IPS DF 6.9 (cell line): Measurements from ENCODE around the gene PHKA1.
"Not testable (repeated sequence)": the region's sequence is repeated elsewhere in the genome, so short reads cannot be mapped to it uniquely, and the experiment has no call there.

Source experiments
- DNase-seq: peaks from one replicate; pipeline ENCODE4 v3.0.0-alpha.2; 2013; ENCODE audit warnings: low read depth, low spot score
- H3K27ac ChIP-seq: one replicate; pipeline ENCODE4 v1.5.1; 2013; ENCODE audit warnings: low read length, control low read depth
- H3K27me3 ChIP-seq: 2 replicates; pipeline ENCODE4 v1.6.1; 2013; ENCODE audit warnings: mild to moderate bottlenecking, low read length; ENCODE audit not compliant: control insufficient read depth, insufficient read depth
- H3K36me3 ChIP-seq: 2 replicates; pipeline ENCODE4 v1.6.1; 2013; ENCODE audit warnings: low read length; ENCODE audit not compliant: control insufficient read depth, insufficient read depth
- H3K4me1 ChIP-seq: 2 replicates; pipeline ENCODE4 v1.6.1; 2013; ENCODE audit warnings: low read length; ENCODE audit not compliant: control insufficient read depth, insufficient read depth
- H3K4me3 ChIP-seq: 2 replicates; pipeline ENCODE4 v1.5.1; 2013; ENCODE audit warnings: mild to moderate bottlenecking, low read length
- H3K9me3 ChIP-seq: 2 replicates; pipeline ENCODE4 v1.6.1; 2013; ENCODE audit warnings: low read length, inconsistent platforms; ENCODE audit not compliant: control insufficient read depth, insufficient read depth
- WGBS: extraction: QIAGEN DNeasy Blood & Tissue Kit; methylation state at CpG from one replicate; pipeline ENCODE4 v1.1.7; 2013; ENCODE audit warnings: mixed read lengths, missing lambda C conversion rate; ENCODE audit not compliant: insufficient read length, insufficient coverage; 5-methylcytosine and 5-hydroxymethylcytosine counted together

Gene PHKA1

DNA sequence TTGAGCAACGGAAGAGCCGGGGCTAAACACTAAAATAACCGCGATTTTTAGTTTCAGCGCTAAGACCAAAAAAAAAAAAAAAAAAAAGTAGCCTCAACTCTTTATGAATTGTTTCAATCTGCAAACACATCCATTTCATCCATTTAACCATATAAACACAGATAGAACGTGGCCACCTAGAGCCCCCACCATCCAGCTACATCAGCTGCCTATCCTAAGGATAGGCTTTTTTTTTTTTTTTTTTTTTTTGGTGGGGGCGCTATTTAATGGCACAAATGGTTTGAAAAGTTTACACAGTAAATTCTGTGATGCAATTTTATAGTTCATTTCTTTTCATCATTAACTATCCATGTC lies 141.0 kb downstream of the PHKA1 start:
- Histone ChIP-seq H3K36me3 (no peaks in the 10 kb centered on the region; the same call in 1 of the 2 replicates), H3K4me3 (peak overlapping the region; percentile 91; the same call in 1 of the 2 replicates), H3K9me3 (no peaks in the 10 kb centered on the region), H3K27me3 (no peaks in the 10 kb centered on the region), H3K4me1 (no peaks in the 10 kb centered on the region), H3K27ac (no peak overlapping the region)
- DNase-seq: no peak
- no CpG with 5 or more reads among the region's 7 CpGs for WGBS

- no peaks in the 10 kb centered on the region for H3K9me3 ChIP-seq
- H3K27ac ChIP-seq: no peak within 1 kb of the TSS
- no peaks in the 10 kb centered on the region for H3K4me1 ChIP-seq
- H3K4me3 ChIP-seq: peak within 1 kb of the TSS; percentile 91; the same call in 1 of the 2 replicates
- DNase-seq: peak; percentile 41
- H3K36me3 ChIP-seq: no peaks in the 10 kb centered on the region; the same call in 1 of the 2 replicates
- WGBS: no CpG with 5 or more reads among the region's 36 CpGs
- no peaks in the 10 kb centered on the region for H3K27me3 ChIP-seq
Observed at GRCh38 chrX:72572248-72573157, 141.6 kb downstream of the PHKA1 start, which contains the start of gene HDAC8. HDAC8 (minus strand) TSS chrX:72572843; CDS start chrX:72572761, 82 bp downstream.

DNA sequence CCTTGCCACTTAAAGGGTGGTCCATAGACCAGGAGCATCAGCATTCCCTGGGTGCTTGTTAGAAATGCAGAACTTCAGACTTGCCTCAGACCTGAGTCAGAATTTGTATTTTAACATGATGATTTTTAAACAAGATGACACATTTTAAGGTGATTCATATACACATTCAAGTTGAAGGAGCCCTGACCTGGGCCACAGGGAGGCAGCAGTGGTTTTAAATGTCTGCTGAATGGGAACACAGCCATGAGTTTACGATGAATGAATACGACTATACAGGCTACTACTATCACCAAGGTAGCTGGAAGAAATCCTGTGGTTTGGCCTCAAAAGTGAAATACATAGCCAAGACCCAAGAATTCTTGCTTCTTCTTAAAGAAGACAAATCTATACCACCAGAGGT lies 144.3 kb downstream of the PHKA1 start:
- no peak for DNase-seq
- Histone ChIP-seq H3K27me3 (no peaks in the 10 kb centered on the region), H3K4me3 (no peak overlapping the region), H3K9me3 (no peaks in the 10 kb centered on the region), H3K36me3 (no peaks in the 10 kb centered on the region; the same call in 1 of the 2 replicates), H3K27ac (no peak overlapping the region), H3K4me1 (no peaks in the 10 kb centered on the region)
- no CpG with 5 or more reads among the region's 2 CpGs for WGBS

- no peak overlapping the region for H3K27ac ChIP-seq
- no peaks in the 10 kb centered on the region for H3K4me1 ChIP-seq
- DNase-seq: no peak
- H3K27me3 ChIP-seq: no peaks in the 10 kb centered on the region
- no CpG with 5 or more reads among the region's 6 CpGs for WGBS
- no peak overlapping the region for H3K4me3 ChIP-seq
- H3K9me3 ChIP-seq: no peaks in the 10 kb centered on the region
- H3K36me3 ChIP-seq: no peaks in the 10 kb centered on the region; the same call in 1 of the 2 replicates
Observed at GRCh38 chrX:72568406-72569092, 145.6 kb downstream of the PHKA1 start.

GRCh38 chrX:72566448-72566847 lies 147.7 kb downstream of the PHKA1 start:
- no peaks in the 10 kb centered on the region for H3K9me3 ChIP-seq
- WGBS: no CpG with 5 or more reads among the region's 2 CpGs
- H3K4me3 ChIP-seq: no peak overlapping the region
- no peaks in the 10 kb centered on the region for H3K4me1 ChIP-seq
- H3K27ac ChIP-seq: no peak overlapping the region
- no peaks in the 10 kb centered on the region for H3K27me3 ChIP-seq
- H3K36me3 ChIP-seq: no peaks in the 10 kb centered on the region; the same call in 1 of the 2 replicates
- DNase-seq: no peak

- H3K27ac ChIP-seq, H3K4me3 ChIP-seq, H3K9me3 ChIP-seq, H3K27me3 ChIP-seq, H3K4me1 ChIP-seq, DNase-seq, H3K36me3 ChIP-seq: not testable (repeated sequence)
- WGBS: no CpG with 5 or more reads among the region's 28 CpGs
Observed at GRCh38 chrX:72559655-72560054, 154.5 kb downstream of the PHKA1 start.

- no peak for DNase-seq
- no peaks in the 10 kb centered on the region for H3K9me3 ChIP-seq
- no peaks in the 10 kb centered on the region for H3K36me3 ChIP-seq
- H3K27me3 ChIP-seq: no peaks in the 10 kb centered on the region
- no CpG with 5 or more reads among the region's 16 CpGs for WGBS
- no peak overlapping the region; the same call in 1 of the 2 replicates for H3K4me3 ChIP-seq
- H3K4me1 ChIP-seq: no peaks in the 10 kb centered on the region
- H3K27ac ChIP-seq: no peak overlapping the region
Observed at GRCh38 chrX:72554448-72555140, 159.5 kb downstream of the PHKA1 start.

GRCh38 chrX:72552443-72552842 lies 161.7 kb downstream of the PHKA1 start:
- not testable (repeated sequence) for H3K4me3 ChIP-seq, DNase-seq, H3K4me1 ChIP-seq, H3K9me3 ChIP-seq, H3K27ac ChIP-seq, H3K27me3 ChIP-seq, H3K36me3 ChIP-seq
- no CpG with 5 or more reads among the region's 6 CpGs for WGBS

- Histone ChIP-seq H3K36me3 (no peaks in the 10 kb centered on the region), H3K4me3 (no peak overlapping the region), H3K27me3 (no peaks in the 10 kb centered on the region), H3K4me1 (no peaks in the 10 kb centered on the region), H3K27ac (no peak overlapping the region), H3K9me3 (no peaks in the 10 kb centered on the region)
- no peak for DNase-seq
Observed at GRCh38 chrX:72545990-72546389, 168.1 kb downstream of the PHKA1 start.

DNA sequence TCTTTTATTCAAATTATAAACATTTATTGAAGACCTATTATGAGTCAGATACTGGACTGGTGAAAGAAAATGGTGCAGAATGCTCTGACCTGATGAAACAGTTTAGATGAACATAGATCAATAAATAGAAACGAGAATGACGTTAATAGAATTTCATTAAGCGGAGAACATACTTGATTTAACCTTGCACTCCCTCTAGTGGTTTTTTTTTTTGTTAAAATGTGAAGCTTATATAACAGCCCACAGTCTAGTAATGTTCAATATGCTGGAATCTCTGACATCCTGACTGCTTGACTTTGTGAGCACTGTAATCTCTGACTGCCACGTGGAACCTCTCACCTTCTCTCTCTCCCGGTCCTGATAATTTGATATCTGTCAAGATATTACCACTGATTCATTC lies 173.8 kb downstream of the PHKA1 start:
- H3K27me3 ChIP-seq: no peaks in the 10 kb centered on the region
- no peak overlapping the region for H3K27ac ChIP-seq
- H3K36me3 ChIP-seq: no peaks in the 10 kb centered on the region
- no peaks in the 10 kb centered on the region for H3K4me1 ChIP-seq
- H3K4me3 ChIP-seq: no peak overlapping the region
- WGBS: no CpG with 5 or more reads among the region's 5 CpGs
- DNase-seq: no peak
- no peaks in the 10 kb centered on the region for H3K9me3 ChIP-seq
